ENCODE measurements around the gene PLEKHG5. TPM values are rescaled to one million over a fixed set of nuclear protein-coding genes. Genes with fewer than 3 reads are reported as not detected.

PLEKHG5 gene
- polyA plus RNA-seq, 3 donors, result 0.03 TPM; not detected in 2

- intact Hi-C loops (cut with micrococcal nuclease), result no loop called here
- H3K9ac ChIP-seq (ENCODE audit: insufficient read depth, low read length, poor library complexity, severe bottlenecking), result no peak overlapping the region
- H3K79me2 ChIP-seq (ENCODE audit: insufficient read depth, low read length), result no peaks in the 10 kb centered on the region
- DNase-seq, result no peak
- no peak overlapping the region for H3K4me3 ChIP-seq (replicated peaks in 1 of 3; ENCODE audit: low read depth in 2 of 3, low read length in 3 of 3)
- H2AFZ ChIP-seq (ENCODE audit: insufficient read depth, low read depth, low read length, poor library complexity, severe bottlenecking), result no peak overlapping the region
- peaks cover 11 to 47% of the 10 kb centered on the region in 2 donors for H3K27me3 ChIP-seq (ENCODE audit: control insufficient read depth in 2 of 2, insufficient read depth in 2 of 2, low read length in 2 of 2)
- H3K4me1 ChIP-seq (ENCODE audit: control insufficient read depth in 1 of 2, insufficient read depth in 2 of 2, low read length in 2 of 2), result peaks cover 0 to under 1% of the 10 kb centered on the region in 2 donors
- H3K4me1 Mint-ChIP-seq, result peaks cover 4% of the 10 kb centered on the region
- H3K9me3 ChIP-seq (replicated peaks in 1 of 2; ENCODE audit: control insufficient read depth in 1 of 2, insufficient read depth in 1 of 2, low read length in 2 of 2), result no peaks in the 10 kb centered on the region
- no peaks in the 10 kb centered on the region for H4K20me1 ChIP-seq (ENCODE audit: insufficient read depth, low read length)
- peak; percentile 17 for TF ChIP-seq CTCF (IDR thresholded peaks at IDR 0.05)
- H3K4me3 Mint-ChIP-seq, result no peak overlapping the region
- H3K4me2 ChIP-seq (replicated peaks; ENCODE audit: extremely low read depth, low read length, poor library complexity, severe bottlenecking), result no peak overlapping the region
- H3K27me3 Mint-ChIP-seq (ENCODE audit: low read depth in 3 of 3), result peaks cover 50 to 82% (median 66%) of the 10 kb centered on the region in 3 donors
- H3K36me3 ChIP-seq (replicated peaks in 1 of 2; ENCODE audit: control insufficient read depth in 1 of 2, insufficient read depth in 2 of 2, low read length in 2 of 2), result no peaks in the 10 kb centered on the region
- H3K36me3 Mint-ChIP-seq, result peaks cover 0 to 5% of the 10 kb centered on the region in 2 donors
- peaks cover 0 to 10% (median 0%) of the 10 kb centered on the region in 7 donors for H3K9me3 Mint-ChIP-seq
- 50% methylated on average over 12 of the region's 19 CpGs for WGBS (ENCODE audit: insufficient coverage)
- H3K27ac Mint-ChIP-seq, result no peak overlapping the region
- no peak overlapping the region for H3K27ac ChIP-seq (ENCODE audit: low read depth in 1 of 2, low read length in 2 of 2)
Observed at GRCh38 chr1:6445062-6445763, 46.3 kb downstream of the PLEKHG5 start.

DNA sequence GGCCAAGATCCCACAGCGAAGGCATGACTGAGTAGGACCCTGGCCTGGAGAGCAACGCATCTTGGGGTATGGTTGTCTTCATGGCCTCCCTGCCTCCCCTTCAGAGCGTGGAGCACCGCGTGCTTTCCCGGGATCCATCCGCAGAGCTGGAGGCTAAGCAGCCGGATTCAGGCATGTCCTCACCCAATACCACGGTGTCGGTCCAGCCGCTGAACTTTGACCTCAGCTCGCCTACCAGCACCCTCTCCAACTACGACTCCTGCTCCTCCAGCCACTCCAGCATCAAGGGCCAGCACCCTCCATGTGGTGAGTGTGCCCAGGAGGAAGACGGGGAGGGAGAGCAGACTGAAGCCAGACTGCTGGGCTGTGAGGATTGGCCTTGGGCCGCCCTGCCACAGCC, 47.1 kb downstream of the PLEKHG5 start:
- WGBS (ENCODE audit: insufficient coverage), result 99% methylated on average over 8 of the region's 15 CpGs
- Mint-ChIP-seq H3K27me3 (ENCODE audit: low read depth in 3 of 3) (peaks cover 46 to 82% (median 63%) of the 10 kb centered on the region in 3 donors), H3K4me3 (no peak overlapping the region)

More for the DNA sequence above, 47.1 kb downstream of the PLEKHG5 start:
- DNase-seq, result no peak
- intact Hi-C loops (cut with micrococcal nuclease), result no loop called here
- H3K4me1 ChIP-seq (ENCODE audit: control insufficient read depth in 1 of 2, insufficient read depth in 2 of 2, low read length in 2 of 2), result peaks cover 0 to 4% of the 10 kb centered on the region in 2 donors
- H3K4me2 ChIP-seq (replicated peaks; ENCODE audit: extremely low read depth, low read length, poor library complexity, severe bottlenecking), result no peak overlapping the region
- H3K27me3 ChIP-seq (ENCODE audit: control insufficient read depth in 2 of 2, insufficient read depth in 2 of 2, low read length in 2 of 2), result peaks cover 5 to 47% of the 10 kb centered on the region in 2 donors
- no peak overlapping the region for H3K27ac Mint-ChIP-seq
- no peak overlapping the region for H3K4me3 ChIP-seq (replicated peaks in 1 of 3; ENCODE audit: low read depth in 2 of 3, low read length in 3 of 3)
- H3K9me3 Mint-ChIP-seq, result peaks cover 0 to 12% (median under 1%) of the 10 kb centered on the region in 7 donors
- no peak overlapping the region for H2AFZ ChIP-seq (ENCODE audit: insufficient read depth, low read depth, low read length, poor library complexity, severe bottlenecking)
- H3K27ac ChIP-seq (ENCODE audit: low read depth in 1 of 2, low read length in 2 of 2), result no peak overlapping the region
- H3K9me3 ChIP-seq (replicated peaks in 1 of 2; ENCODE audit: control insufficient read depth in 1 of 2, insufficient read depth in 1 of 2, low read length in 2 of 2), result no peaks in the 10 kb centered on the region
- no peaks in the 10 kb centered on the region for H3K36me3 ChIP-seq (replicated peaks in 1 of 2; ENCODE audit: control insufficient read depth in 1 of 2, insufficient read depth in 2 of 2, low read length in 2 of 2)
- TF ChIP-seq CTCF (IDR thresholded peaks at IDR 0.05), result no peak
- peaks cover 0 to under 1% of the 10 kb centered on the region in 2 donors for H3K36me3 Mint-ChIP-seq
- no peaks in the 10 kb centered on the region for H4K20me1 ChIP-seq (ENCODE audit: insufficient read depth, low read length)
- peaks cover 5% of the 10 kb centered on the region for H3K4me1 Mint-ChIP-seq
- H3K9ac ChIP-seq (ENCODE audit: insufficient read depth, low read length, poor library complexity, severe bottlenecking), result no peak overlapping the region
- H3K79me2 ChIP-seq (ENCODE audit: insufficient read depth, low read length), result no peaks in the 10 kb centered on the region

Measured in CD14-positive monocyte (primary cell).